GM19372 (cell line): ENCODE data around the gene MARCHF7.
"Not testable (repeated sequence)": the region's sequence is repeated elsewhere in the genome, so short reads cannot be mapped to it uniquely, and the experiment has no call there.

Source experiments
- ATAC-seq: cut with Tn5 transposase; IDR thresholded peaks from one replicate; pipeline ENCODE4 v1.9.1; 2021; ENCODE audit warnings: mild to moderate bottlenecking, low read depth, moderate library complexity; ENCODE audit not compliant: unreplicated experiment

Gene MARCHF7

DNA sequence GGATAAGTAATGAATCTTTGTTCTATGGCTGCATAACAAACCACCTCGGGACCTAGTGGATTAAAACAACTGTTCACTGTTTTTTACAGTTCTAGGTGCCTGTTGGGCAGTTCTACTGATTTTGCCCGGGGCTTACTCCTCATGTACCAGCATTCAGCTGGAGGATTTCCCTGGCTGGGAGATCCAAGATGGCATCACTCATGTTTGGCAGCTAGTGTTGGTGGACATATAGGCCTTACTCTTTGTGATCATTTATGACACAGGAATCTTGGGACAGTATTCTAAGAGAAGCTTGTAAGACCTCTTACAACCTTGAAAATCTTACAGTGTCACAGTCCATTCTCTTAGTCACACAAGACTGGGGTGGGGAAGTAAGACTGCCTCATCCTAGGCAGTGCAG is 4.6 kb downstream of the MARCHF7 start:
- no peak for ATAC-seq

DNA sequence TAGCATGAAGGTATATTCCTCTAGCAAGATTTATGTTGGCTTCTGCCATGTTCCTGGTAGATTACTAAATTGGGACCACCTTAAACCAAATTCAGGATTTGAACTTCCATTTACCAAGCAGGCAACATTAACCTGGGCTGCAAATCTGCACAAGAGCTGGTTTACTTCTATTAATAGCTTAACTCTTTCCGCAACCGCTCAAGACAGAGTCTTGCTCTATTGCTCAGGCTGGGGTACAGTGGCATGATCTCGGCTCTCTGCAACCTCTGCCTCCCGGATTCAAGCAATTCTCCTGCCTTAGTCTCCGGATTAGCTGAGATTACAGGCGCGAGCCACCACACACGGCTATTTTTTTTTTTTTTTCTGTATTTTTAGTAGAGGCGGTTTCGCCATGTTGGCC is 8.4 kb downstream of the MARCHF7 start:
- ATAC-seq: no peak

DNA sequence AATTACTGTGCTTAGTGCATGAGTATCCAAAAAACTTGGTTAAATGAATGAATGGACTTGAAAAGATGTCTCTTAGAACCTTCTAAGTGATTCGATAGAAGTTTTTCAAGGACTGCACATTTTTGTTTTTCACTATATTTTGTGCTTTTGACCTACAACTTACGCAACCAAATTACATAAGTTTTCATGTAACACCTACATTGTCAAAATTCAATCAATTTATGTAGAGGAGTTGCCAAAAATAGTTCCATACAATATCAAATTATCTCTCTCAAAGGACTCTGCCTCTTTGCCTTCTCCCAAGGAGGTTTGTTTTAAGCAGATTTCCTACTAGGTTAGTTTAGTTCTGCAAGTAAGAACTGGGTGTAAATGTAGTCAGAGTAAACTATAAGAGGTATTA is 10.3 kb downstream of the MARCHF7 start:
- ATAC-seq: no peak

DNA sequence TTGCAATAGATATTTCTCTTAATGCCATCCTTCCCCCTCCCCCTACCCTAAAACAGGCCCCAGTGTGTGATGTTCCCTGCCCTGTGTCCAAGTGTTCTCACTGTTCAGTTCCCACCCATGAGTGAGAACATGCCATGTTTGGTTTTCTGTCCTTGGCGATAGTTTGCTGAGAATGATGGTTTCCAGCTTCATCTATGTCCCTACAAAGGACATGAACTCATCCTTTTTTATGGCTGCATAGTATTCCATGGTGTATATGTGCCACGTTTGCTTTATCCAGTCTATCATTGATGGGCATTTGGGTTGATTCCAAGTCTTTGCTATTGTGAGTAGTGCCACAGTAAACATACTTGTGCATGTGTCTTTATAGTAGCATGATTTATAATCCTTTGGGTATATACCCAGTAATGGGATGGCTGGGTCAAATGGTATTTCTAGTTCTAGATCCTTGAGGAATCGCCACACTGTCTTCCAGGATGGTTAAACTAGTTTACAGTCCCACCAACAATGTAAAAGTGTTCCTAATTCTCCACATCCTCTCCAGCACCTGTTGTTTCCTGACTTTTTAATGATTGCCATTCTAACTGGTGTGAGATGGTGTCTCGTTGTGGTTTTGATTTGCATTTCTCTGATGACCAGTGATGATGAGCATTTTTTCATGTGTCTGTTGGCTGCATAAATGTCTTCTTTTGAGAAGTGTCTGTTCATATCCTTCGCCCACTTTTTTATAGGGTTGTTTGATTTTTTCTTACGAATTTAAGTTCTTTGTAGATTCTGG is 12.7 kb downstream of the MARCHF7 start:
- ATAC-seq: not testable (repeated sequence)

DNA sequence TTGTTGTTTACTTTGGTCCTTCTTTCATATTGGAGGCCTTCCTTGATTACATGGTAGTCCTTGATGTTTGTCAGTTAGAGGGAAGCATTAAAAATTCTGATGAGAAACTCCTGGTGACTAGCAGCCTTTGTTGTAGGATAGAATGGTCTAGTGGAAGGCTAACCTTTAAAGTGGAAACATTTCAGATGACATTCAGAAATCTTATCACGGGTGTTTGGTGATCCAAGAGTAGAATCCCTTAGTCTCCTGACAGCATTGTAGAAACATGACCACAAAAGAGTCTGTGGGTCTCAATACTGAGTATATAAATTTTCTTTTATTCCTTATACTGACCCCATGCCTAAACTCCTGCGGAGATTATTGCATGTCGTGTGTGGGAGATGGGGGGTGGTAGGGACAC is 13.4 kb downstream of the MARCHF7 start:
- no peak for ATAC-seq

DNA sequence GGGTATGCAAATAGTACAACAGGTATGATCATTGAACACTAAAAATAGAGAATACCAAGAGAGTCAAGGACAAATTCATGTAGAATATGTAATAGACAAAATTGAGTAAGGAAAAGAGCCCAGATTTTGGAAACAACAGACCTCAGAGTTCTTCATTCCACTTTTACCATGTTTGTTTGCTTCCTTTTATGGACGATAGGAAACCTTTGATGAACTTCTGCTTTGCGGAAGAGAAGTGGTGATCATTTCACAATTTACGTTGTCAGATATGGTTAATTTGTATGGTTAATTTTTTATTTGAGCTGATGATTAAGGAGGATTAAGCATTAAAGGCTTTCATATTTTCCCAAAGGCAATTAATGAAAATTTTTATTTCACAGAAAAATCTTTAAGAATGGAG is 16.3 kb downstream of the MARCHF7 start:
- ATAC-seq: no peak

DNA sequence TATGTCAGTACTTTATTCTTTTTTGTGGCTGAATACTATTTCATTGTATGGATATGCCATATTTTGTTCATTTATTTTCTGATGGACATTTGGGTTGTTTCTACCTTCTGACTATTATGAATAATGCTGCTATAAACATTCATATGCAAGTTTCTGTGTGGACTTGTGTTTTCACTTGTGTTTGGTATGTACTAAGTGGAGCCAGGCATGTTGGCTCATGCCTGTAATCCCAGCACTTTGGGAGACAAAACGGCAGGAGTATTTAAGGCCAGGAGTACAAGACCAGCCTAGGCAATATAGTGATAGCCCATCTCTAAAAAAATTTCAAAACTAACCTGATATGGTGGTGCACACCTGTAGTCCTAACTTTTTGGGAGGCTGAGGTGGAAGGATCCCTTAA is 23.3 kb downstream of the MARCHF7 start:
- ATAC-seq: no peak

DNA sequence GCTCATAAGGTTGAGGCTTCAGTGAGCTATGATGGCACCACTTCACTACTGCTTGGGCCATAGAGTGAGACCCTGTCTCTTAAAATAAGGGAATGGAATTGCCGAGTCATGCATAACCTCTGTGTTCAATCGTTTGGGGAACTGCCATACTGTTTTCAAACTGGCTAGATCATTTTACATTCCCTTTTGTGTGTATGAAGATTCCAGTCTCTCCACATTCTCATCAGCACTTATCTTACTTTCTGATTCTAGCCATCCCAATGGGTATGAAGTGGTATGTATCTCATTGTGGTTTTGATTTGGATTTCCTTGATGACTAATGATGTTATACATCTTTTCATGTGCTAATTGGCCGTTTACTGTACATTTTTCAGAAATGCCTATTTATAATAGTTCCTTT is 23.7 kb downstream of the MARCHF7 start:
- ATAC-seq: no peak

DNA sequence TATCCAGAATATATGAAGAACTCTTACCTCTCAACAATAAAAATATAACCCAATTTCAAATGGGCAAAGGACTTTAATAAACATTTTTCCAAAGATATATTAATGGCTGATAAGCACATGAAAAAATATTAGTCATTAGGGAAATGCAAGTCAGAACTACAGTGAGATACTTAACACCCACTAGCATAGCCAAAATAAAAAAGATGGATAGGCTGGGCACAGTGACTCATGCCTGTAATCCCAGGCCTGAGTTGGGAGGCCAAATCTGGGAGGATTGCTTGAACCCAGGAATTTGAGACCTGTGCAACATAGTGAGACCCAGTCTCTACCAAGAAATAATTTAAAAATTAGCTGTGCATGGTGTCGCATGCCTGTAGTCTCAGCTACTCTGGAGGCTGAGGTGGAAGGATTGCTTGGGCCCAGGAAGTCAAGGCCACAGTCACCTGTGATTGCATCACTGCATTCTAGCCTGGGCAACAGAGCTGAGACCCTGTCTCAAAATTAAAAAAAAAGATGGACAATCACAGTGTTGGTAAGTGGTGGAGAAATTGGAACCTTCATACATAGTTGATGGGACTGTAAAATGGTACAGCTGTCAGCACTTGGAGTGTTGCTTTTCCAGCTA is 25.1 kb downstream of the MARCHF7 start:
- no peak for ATAC-seq

DNA sequence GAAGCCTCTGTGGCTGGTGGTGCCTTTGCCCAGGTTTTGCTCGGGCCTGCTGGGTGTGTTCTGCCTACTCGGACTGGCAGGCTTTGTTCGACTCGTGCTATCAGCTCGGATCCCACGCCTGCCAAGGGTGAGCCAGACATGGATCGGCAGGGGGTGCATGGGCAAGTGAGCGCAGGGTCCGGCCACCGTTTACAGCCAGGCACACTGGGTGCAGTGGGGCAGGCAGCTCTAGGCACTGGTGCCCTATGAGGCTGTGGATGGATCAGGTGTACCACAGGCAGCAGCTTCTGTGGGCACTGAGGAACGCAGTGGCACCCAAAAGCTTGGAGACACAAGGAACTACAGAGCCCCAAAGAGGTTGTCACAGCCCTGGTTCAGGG is 25.6 kb downstream of the MARCHF7 start:
- no peak for ATAC-seq

DNA sequence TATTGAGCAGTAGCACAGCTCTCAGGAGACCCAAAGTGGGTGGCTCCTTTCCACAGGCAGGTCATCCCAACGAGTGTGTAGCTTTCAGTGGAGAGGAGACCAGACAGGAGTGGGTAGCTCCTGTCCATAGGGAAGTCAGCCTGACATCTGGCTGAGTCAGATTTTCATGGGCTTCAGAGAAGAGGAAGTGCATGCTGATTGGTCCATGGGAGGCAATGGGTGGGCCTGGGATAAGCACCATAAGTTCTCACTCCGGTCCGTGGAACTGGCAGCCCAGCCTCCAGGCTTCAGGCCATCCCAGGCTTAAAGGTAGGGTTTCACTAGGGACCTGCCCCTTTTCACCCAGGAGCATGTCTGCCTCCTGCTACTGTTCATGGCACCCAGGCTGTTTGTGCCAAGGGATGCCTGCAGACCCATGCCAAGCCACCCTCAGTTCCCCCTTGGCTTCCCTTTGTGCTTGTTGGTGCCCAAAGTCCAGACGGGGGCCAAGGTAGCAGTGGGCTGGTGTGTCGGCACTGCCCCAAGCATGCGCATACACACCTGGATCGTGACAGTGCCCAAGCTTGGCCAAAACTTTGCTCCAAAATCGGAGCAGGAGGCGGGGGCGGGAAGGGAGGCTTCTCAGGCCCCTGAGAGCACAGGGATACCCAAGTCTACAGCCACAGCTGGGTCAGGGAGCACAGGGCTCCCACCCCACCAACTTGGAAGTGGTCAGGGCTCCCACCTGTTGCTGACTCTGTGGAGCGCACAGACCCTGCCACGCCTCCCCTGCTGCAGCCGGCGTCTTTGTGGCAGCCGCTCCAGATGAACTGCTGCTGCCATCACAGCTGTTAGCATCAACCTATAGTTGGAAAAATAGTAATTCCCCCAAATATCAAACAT is 26.4 kb downstream of the MARCHF7 start:
- ATAC-seq: no peak

DNA sequence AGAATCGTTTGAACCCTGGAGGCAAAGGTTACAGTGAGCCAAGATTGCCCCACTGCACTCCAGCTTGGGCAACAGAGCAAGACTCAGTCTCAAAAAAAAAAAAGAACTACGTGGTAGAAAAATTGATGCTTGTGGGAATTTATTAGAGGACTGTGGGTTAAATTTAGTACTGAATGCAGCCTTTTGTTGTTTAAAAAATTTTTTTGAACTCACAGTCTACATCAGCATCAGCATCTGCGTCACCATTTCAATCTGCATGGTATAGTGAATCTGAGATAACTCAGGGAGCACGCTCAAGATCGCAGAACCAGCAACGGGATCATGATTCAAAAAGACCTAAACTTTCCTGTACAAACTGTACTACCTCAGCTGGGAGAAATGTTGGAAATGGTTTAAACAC is 30.5 kb downstream of the MARCHF7 start:
- ATAC-seq: no peak

DNA sequence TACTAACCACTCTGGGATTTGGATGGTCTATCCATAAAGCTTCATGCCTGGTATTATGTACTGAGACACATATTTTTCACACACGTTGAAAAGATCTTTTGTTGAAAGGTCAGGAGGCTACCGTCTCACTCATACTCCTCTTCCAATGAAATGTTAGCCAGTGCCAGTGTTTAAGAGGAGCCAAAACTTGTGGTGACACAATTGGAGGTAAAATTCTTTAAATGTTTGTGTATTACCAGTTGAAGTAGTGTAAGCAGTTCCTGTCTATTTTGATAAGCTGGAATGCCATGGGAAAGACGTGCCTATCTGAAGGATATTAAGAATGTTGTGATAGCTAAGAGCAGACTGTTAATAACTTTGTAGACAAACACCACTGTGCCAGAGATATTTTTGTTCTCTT is 32.1 kb downstream of the MARCHF7 start:
- no peak for ATAC-seq

DNA sequence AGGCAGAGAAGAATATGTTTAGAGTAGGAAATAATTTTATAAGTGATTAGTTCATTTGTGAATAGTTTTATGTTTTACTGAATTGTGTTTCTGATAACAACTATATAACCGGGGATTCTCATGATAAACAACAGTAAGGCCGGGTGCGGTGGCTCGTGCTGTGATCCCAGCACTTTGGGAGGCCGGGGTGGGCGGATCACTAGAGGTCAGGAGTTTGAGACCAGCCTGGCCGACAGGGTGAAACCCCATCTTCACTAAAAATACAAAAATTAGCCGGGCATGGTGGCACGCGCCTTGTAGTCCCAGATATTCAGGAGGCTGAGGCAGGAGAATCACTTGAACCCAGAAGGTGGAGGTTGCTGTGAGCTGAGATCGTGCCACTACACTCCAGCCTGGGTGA is 32.9 kb downstream of the MARCHF7 start:
- ATAC-seq: not testable (repeated sequence)

DNA sequence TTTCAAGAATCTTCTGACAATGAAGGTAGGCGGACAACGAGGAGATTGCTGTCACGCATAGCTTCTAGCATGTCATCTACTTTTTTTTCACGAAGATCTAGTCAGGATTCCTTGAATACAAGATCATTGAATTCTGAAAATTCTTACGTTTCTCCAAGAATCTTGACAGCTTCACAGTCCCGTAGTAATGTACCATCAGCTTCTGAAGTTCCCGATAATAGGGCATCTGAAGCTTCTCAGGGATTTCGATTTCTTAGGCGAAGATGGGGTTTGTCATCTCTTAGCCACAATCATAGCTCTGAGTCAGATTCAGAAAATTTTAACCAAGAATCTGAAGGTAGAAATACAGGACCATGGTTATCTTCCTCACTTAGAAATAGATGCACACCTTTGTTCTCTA is 35.8 kb downstream of the MARCHF7 start:
- no peak for ATAC-seq

DNA sequence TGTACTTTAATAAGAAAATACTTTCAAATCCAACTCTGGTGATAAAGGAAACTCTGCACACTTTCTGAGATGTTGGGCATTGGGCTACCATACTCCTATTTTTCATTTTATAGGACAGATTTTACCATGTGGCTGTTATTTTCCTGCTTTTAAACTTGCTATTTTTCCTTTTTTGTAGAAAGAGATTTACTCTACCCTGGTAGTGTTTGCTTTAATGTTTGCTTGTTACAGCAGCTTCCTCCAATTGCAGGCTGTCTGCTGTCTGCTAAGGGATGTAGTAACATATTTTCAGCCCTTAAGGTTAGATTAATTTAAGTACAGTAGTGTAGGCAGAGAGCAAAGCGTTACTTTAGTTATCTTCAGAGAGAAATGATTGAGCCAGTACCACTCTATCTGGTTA is 38.6 kb downstream of the MARCHF7 start:
- ATAC-seq: no peak

DNA sequence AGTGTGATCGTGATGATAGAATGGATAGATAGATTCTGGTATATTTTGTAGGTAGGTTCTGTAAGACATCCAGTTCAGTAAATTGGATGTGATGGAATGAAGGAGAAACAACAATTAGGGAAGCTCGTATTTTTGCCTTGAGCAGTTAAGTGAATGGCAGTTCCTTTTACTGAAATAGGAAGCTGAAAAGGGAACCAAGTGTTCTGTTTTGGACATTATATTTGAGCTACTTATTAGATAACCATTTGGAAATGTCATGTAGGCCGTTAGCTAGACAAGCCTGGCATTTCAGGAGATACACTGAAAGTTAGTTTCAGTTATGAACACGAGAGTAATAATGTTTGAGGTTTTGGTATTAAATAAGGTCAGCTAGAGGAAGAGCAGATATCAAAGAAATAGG is 41.5 kb downstream of the MARCHF7 start:
- ATAC-seq: no peak

DNA sequence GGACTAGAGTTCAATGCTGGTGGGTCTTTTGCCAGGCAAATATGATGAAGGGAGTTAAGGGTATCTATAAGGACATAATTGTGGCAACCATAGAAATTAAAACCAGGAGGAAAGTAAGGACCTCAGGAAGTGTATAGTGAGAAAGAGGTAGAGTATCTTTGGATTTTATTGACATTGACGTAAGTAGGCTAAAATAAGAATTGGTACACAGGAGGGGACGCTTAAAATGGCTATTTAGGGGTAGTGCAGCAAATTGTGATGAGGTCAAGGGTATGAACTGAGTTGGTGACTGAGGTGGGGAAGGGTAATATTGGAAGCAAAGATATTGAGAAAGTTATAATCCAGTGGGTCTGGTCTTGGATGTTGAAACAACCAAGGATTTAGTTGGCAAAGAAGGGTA is 42.7 kb downstream of the MARCHF7 start:
- ATAC-seq: no peak

DNA sequence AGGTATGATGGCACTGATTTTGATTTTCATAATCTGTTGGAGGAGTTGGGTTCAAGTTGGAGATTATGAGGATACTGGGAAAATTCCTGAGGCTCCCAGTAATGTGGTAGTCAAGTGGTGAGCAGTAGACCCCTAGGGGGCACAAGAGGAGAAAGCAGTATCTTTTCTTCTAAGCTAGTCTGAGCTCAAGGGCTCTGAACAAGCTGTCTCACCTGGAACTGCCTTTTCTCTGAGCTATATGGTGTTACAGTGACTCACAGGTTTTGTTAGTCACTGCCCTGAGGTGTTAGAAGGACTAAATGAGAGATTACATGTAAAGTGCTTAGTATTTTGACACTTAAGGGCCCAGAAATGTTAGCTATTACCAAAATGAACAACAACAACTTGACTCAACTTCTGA is 43.5 kb downstream of the MARCHF7 start:
- no peak for ATAC-seq

DNA sequence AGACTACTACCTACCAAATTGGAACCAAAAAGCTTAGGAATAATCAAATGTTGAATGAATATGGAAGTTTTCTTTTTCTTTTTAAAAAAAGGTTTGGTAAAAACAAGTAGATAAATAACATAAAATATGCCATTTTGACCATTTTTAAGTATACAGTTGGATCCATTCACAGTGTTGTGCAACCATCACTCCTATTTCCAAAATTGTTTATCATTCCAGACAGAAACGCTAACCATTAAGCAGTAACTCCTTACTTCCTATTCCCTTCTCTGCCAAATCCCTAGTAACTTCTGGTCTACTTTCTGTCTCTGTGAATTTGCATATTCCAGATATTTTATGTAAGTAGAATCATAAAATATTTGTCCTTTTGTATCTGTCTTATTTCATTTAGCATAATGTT is 45.9 kb downstream of the MARCHF7 start:
- no peak for ATAC-seq

DNA sequence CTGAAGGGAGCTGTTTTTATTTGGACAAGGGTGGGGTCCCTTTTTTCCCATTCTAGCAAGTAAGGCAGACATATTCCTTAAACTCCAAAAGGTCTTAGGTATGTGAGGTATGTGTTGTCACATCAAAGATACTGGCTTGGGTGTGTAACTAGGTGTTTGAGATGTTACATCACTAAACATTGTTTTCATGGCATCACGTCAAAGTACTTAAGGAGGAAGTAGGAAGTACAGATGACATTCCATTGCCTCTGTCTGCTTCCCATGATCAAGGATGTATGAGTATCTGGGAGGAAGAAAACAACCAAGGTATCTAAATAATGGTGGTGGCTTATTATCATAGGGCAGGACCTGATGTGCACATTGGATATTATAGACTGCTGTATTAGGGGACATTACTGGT is 46.4 kb downstream of the MARCHF7 start:
- ATAC-seq: no peak

DNA sequence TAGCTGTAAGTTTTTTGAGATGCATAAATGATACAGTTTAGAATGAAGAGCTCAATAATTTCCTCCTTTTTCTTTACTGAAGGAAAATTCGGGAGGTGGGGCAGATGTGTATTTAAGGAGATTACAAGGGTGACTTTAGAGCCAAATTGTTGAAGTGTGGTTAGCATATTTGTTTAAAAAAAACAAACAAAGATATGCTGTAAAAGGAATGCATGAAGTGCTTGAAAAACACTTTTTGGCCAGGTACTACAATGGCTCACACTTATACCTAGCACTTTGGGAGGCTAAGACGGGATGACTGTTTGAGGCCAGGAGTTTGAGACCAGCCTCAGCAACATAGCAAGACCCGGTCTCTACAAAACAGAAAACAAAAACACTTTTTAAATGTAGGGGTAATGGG is 47.3 kb downstream of the MARCHF7 start:
- ATAC-seq: no peak
